IMR-90 (cell line): ENCODE data around the gene CDK2AP2. TPM values are rescaled to one million over a fixed set of nuclear protein-coding genes. Genes with fewer than 3 reads are reported as not detected.

Experiments used
- ATAC-seq: fragments of 200-7000 bp; cut with Tn5 transposase; 2 replicates; pipeline ENCODE4 v1.9.1; 2020; ENCODE audit warnings: low read depth, mild to moderate bottlenecking, moderate library complexity
- BruUV-seq: library from RNA; stranded (reverse); fragments of 400-500 nt; replicated peaks from 2 replicates; lab custom pipeline; 2021; lab: Mats Ljungman, UMichigan
- CTCF ChIA-PET: fragments of 300-600 bp; formaldehyde crosslinking; extraction: SDS; loops from one replicate; lab custom pipeline; 2021; ENCODE audit warnings: antibody characterized with exemption; lab: Yijun Ruan, JAX
- POLR2A ChIA-PET: fragments of 300-600 bp; sonication (Branson Sonifier 250); formaldehyde crosslinking; loops from one replicate; lab custom pipeline; 2022; ENCODE audit warnings: antibody characterized with exemption; ENCODE audit not compliant: unreplicated experiment; lab: Charles Lee
- DNase-seq: peaks from one replicate; pipeline ENCODE4 v3.0.0; 2013
- H2AFZ ChIP-seq: replicated peaks from 2 replicates; pipeline ENCODE3; 2013; ENCODE audit warnings: low read length, mild to moderate bottlenecking; ENCODE audit not compliant: poor library complexity
- H2AK5ac ChIP-seq: 2 replicates; pipeline ENCODE4 v1.6.1; 2013; ENCODE audit warnings: low read depth, low read length, inconsistent platforms
- H2AK9ac ChIP-seq: replicated peaks from 2 replicates; pipeline ENCODE3; 2013; ENCODE audit warnings: mild to moderate bottlenecking, low read depth, low read length, moderate library complexity; ENCODE audit not compliant: poor library complexity
- H2BK120ac ChIP-seq: 2 replicates; pipeline ENCODE4 v1.6.1; 2013; ENCODE audit warnings: low read depth, low read length, inconsistent platforms
- H2BK15ac ChIP-seq: 3 replicates; pipeline ENCODE4 v1.6.1; 2013; ENCODE audit warnings: low read depth, low read length, inconsistent platforms
- H2BK20ac ChIP-seq: 2 replicates; pipeline ENCODE4 v1.6.1; 2013; ENCODE audit warnings: low read depth, mild to moderate bottlenecking, inconsistent platforms, low read length, moderate library complexity
- H2BK5ac ChIP-seq: 2 replicates; pipeline ENCODE4 v1.6.1; 2013; ENCODE audit warnings: mild to moderate bottlenecking, low read depth, low read length, inconsistent platforms; ENCODE audit not compliant: poor library complexity, severe bottlenecking
- H3K14ac ChIP-seq: replicated peaks from 2 replicates; pipeline ENCODE4 v1.6.1; 2013; ENCODE audit warnings: low read depth, low read length, inconsistent platforms
- H3K18ac ChIP-seq: 2 replicates; pipeline ENCODE4 v1.6.1; 2013; ENCODE audit warnings: low read depth, low read length, control low read depth
- H3K23ac ChIP-seq: 2 replicates; pipeline ENCODE4 v1.6.1; 2013; ENCODE audit warnings: low read depth, low read length, inconsistent platforms
- H3K27ac ChIP-seq: 2 replicates; pipeline ENCODE4 v1.5.1; 2013; ENCODE audit warnings: mild to moderate bottlenecking, control low read depth, low read length; ENCODE audit not compliant: insufficient read depth
- H3K27me3 ChIP-seq: 2 replicates; pipeline ENCODE4 v1.6.1; 2013; ENCODE audit warnings: low read length; ENCODE audit not compliant: control insufficient read depth, insufficient read depth
- H3K36me3 ChIP-seq: 2 replicates; pipeline ENCODE4 v1.6.1; 2013; ENCODE audit warnings: low read length, mixed read lengths; ENCODE audit not compliant: control insufficient read depth, insufficient read depth
- H3K4ac ChIP-seq: 2 replicates; pipeline ENCODE4 v1.6.1; 2013; ENCODE audit warnings: low read depth, low read length, inconsistent platforms
- H3K4me1 ChIP-seq: 2 replicates; pipeline ENCODE4 v1.6.1; 2013; ENCODE audit warnings: low read length, mixed read lengths; ENCODE audit not compliant: control insufficient read depth, insufficient read depth
- H3K4me2 ChIP-seq: 2 replicates; pipeline ENCODE4 v1.6.1; 2013; ENCODE audit warnings: low read depth, mild to moderate bottlenecking, control low read depth, low read length, moderate library complexity
- H3K4me3 ChIP-seq: 2 replicates; pipeline ENCODE4 v1.5.1; 2013; ENCODE audit warnings: low read depth, mild to moderate bottlenecking, control low read depth, low read length, moderate library complexity; ENCODE audit not compliant: insufficient read depth
- H3K56ac ChIP-seq: 2 replicates; pipeline ENCODE4 v1.6.1; 2013; ENCODE audit warnings: low read length, inconsistent platforms; ENCODE audit not compliant: insufficient read depth; ENCODE audit errors: extremely low read depth
- H3K79me1 ChIP-seq, 2 experiments: 2 replicates each; pipeline ENCODE4 v1.6.1; 2013; ENCODE audit warnings: low read length in 2 of 2, inconsistent platforms in 1 of 2, low read depth in 1 of 2
- H3K9ac ChIP-seq: 2 replicates; pipeline ENCODE4 v1.6.1; 2013; ENCODE audit warnings: low read depth, low read length, control low read depth
- H3K9me1 ChIP-seq: 2 replicates; pipeline ENCODE4 v1.6.1; 2013; ENCODE audit warnings: low read length, inconsistent platforms; ENCODE audit not compliant: insufficient read depth
- H3K9me3 ChIP-seq: 2 replicates; pipeline ENCODE4 v1.6.1; 2013; ENCODE audit warnings: low read length; ENCODE audit not compliant: control insufficient read depth, insufficient read depth
- H4K20me1 ChIP-seq: 2 replicates; pipeline ENCODE4 v1.6.1; 2013; ENCODE audit warnings: low read length, inconsistent platforms; ENCODE audit not compliant: insufficient read depth
- H4K5ac ChIP-seq: 2 replicates; pipeline ENCODE4 v1.6.1; 2013; ENCODE audit warnings: mild to moderate bottlenecking, low read depth, low read length, control low read depth
- H4K8ac ChIP-seq, 2 experiments: 2 replicates each; pipeline ENCODE4 v1.6.1; 2013; ENCODE audit warnings: low read depth in 2 of 2, low read length in 2 of 2, control low read depth in 1 of 2, inconsistent platforms in 1 of 2
- H4K91ac ChIP-seq: 2 replicates; pipeline ENCODE4 v1.6.1; 2013; ENCODE audit warnings: low read depth, low read length, inconsistent platforms; ENCODE audit not compliant: insufficient read depth
- BHLHE40 ChIP-seq: fragments of 150-350 bp; IDR thresholded peaks from 2 replicates; pipeline ENCODE4 v1.6.1; 2016; ENCODE audit warnings: mild to moderate bottlenecking, low read depth, low read length
- CEBPB ChIP-seq: IDR thresholded peaks from 2 replicates; pipeline ENCODE4 v1.6.1; 2012; ENCODE audit warnings: low read depth, low read length, improper control_type of control experiment
- CTCF ChIP-seq: conservative IDR thresholded peaks from 2 replicates; pipeline ENCODE4 v1.5.1; 2012; ENCODE audit warnings: mild to moderate bottlenecking, low read depth, low read length, improper control_type of control experiment
- ELK1 ChIP-seq: fragments of 150-350 bp; IDR thresholded peaks from 2 replicates; pipeline ENCODE4 v1.6.1; 2016; ENCODE audit warnings: low read depth, mild to moderate bottlenecking, low read length, moderate library complexity, borderline replicate concordance
- FOS ChIP-seq: fragments of 150-350 bp; IDR thresholded peaks from 2 replicates; pipeline ENCODE4 v1.6.1; 2016; ENCODE audit warnings: low read depth, low read length
- MAZ ChIP-seq: IDR thresholded peaks from 2 replicates; pipeline ENCODE4 v1.6.1; 2012; ENCODE audit warnings: low read depth, mild to moderate bottlenecking, low read length, improper control_type of control experiment, moderate library complexity, borderline replicate concordance
- MXI1 ChIP-seq: IDR thresholded peaks from 2 replicates; pipeline ENCODE4 v1.6.1; 2012; ENCODE audit warnings: low read depth, mild to moderate bottlenecking, low read length, moderate library complexity, borderline replicate concordance
- NFE2L2 ChIP-seq: fragments of 150-350 bp; IDR thresholded peaks from 2 replicates; pipeline ENCODE4 v1.6.1; 2016; ENCODE audit warnings: low read depth, mild to moderate bottlenecking, low read length
- POLR2A ChIP-seq: IDR thresholded peaks from 2 replicates; pipeline ENCODE4 v1.6.1; 2012; ENCODE audit warnings: mild to moderate bottlenecking, low read depth, low read length
- RAD21 ChIP-seq: IDR thresholded peaks from 2 replicates; pipeline ENCODE4 v1.6.1; 2012; ENCODE audit warnings: low read length, improper control_type of control experiment
- RFX5 ChIP-seq: IDR thresholded peaks from 2 replicates; pipeline ENCODE4 v1.8.0; 2012; ENCODE audit warnings: low read depth, mild to moderate bottlenecking, low read length, moderate library complexity
- SMC3 ChIP-seq: fragments of 150-350 bp; IDR thresholded peaks from 2 replicates; pipeline ENCODE4 v1.6.1; 2016; ENCODE audit warnings: low read depth, mild to moderate bottlenecking, antibody characterized with exemption, low read length, moderate library complexity
- WGBS, 2 experiments: methylation state at CpG; one replicate each; pipeline versions ENCODE4 v1.1.5 to v1.1.7; 2013; ENCODE audit warnings: missing lambda C conversion rate in 2 of 2; ENCODE audit not compliant: insufficient read length in 1 of 2; ENCODE audit errors: extremely low coverage in 2 of 2; 5-methylcytosine and 5-hydroxymethylcytosine counted together
- dilution Hi-C: fragments of 300-500 bp; cut with HindIII; formaldehyde crosslinking; loops from one replicate; pipeline ENCODE4 v1.14.3; 2018; ENCODE audit warnings: low sequenced_read_pairs; ENCODE audit not compliant: unreplicated experiment
- in situ Hi-C: fragments of 300-500 bp; cut with MboI; formaldehyde crosslinking; loops from 3 replicates; pipeline ENCODE4 v1.14.3; 2019; ENCODE audit warnings: low sequenced_read_pairs, inconsistent platforms, mixed read lengths
- intact Hi-C: fragments of 100-400 bp; cut with micrococcal nuclease; formaldehyde crosslinking; loops from 2 replicates; pipeline ENCODE4 v1.10.0; 2022
- polyA plus RNA-seq, 3 experiments: library from polyadenylated mRNA; depleted of rRNA; stranded (reverse); fragments of >200 nt; gene quantifications; 2 replicates each; pipeline ENCODE4 v1.2.3, GENCODE V29; 2012; ENCODE audit warnings: low replicate concordance in 1 of 3
- total RNA-seq: library from RNA; depleted of rRNA; stranded (reverse); fragments of >200 nt; gene quantifications from 2 replicates; pipeline ENCODE4 v1.2.3, GENCODE V29; 2012
- TF ChIP-seq, protein P1 (sequence below): fragments of 150-350 bp; IDR thresholded peaks from 2 replicates; pipeline ENCODE4 v1.6.1; 2017; ENCODE audit warnings: mild to moderate bottlenecking, antibody characterized with exemption, low read length, low read depth

Gene CDK2AP2
- total and polyA plus RNA-seq, 2 of the 4 experiments (the other 2 are of a cell fraction), result 8.1 to 44.7 TPM

DNA sequence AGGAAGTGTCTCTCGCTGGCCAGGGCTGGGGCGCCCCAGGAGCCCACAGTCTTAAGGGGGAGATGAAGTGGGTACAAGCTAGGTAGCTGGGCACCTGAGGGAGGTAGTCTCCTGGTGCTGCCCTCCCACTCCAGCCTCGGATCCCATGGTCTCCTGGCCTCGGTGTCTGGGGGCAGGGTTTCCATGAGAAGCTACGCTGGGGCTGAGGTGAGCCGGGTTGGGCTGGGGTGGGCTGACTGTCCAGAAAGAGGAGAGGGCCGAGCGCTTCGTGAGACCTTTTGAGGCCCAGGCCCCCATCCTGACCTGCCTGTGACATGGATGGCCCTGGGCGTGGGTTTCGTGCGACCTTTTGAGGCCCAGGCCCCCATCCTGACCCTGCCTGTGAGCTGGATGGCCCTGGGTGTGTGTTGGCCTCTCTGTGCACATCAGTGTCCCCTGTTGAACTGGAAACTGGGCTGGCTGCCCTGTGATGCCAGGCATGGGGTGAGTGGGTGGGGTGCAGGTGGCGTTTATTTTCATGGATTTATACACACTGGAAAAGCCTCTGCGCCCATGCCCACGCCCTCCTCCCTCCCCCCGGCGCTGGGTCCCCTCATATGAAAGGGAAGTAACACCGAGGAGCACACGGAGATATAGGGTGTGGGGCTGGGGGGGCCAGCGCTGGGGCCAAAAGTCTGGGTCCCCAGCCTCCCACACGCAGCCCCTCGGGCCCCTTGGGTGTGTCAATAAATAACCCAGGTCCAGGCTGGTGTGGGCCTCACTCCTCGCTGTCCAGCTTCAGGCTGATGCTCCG lies 16.5 kb downstream of the CDK2AP2 start (continued):
- no peak for TF ChIP-seq BHLHE40

DNA sequence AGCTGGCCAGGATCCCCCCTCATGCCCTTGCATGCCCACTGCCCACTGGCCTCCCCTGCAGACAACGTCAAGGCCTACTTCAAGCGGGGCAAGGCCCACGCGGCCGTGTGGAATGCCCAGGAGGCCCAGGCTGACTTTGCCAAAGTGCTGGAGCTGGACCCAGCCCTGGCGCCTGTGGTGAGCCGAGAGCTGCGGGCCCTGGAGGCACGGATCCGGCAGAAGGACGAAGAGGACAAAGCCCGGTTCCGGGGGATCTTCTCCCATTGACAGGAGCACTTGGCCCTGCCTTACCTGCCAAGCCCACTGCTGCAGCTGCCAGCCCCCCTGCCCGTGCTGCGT lies 17.3 kb downstream of the CDK2AP2 start:
- ATAC-seq (no peak; the same call in 1 of the 2 replicates), DNase-seq (no peak)
- no peak overlapping the region for H3K9ac ChIP-seq
- no peak overlapping the region for H4K91ac ChIP-seq
- no peak overlapping the region for H2BK15ac ChIP-seq
- no peaks in the 10 kb centered on the region for H3K27me3 ChIP-seq
- in situ Hi-C loops, result no loop called here
- no peak overlapping the region for H2AK5ac ChIP-seq
- no peaks in the 10 kb centered on the region for H3K9me3 ChIP-seq
- no peak overlapping the region for H3K4me3 ChIP-seq
- H3K4me1 ChIP-seq, result no peaks in the 10 kb centered on the region
- dilution Hi-C loops, result no loop called here
- no peak overlapping the region for H3K23ac ChIP-seq
- H4K8ac ChIP-seq, result no peak overlapping the region
- H3K27ac ChIP-seq, result no peak overlapping the region
- intact Hi-C loops, result no loop called here
- H2BK120ac ChIP-seq, result no peak overlapping the region
- no peak overlapping the region for H2BK5ac ChIP-seq
- H3K18ac ChIP-seq, result no peak overlapping the region
- H2AK9ac ChIP-seq, result peak overlapping the region; percentile 52
- peaks cover 10% of the 10 kb centered on the region for H3K9me1 ChIP-seq
- no TSS peak for BruUV-seq
- no peaks in the 10 kb centered on the region; the same call in none of the 2 replicates for H4K20me1 ChIP-seq
- H2BK20ac ChIP-seq, result no peak overlapping the region
- no peak overlapping the region for H4K5ac ChIP-seq
- H2AFZ ChIP-seq, result no peak overlapping the region
- WGBS, 2 experiments, result 85% methylated on average over 8 of the region's 15 CpGs; no CpG with 5 or more reads in 1 of the 2 experiments
- no peak overlapping the region for H3K14ac ChIP-seq
- CTCF ChIA-PET, result no interaction called here
- H3K4ac ChIP-seq, result no peak overlapping the region
- POLR2A ChIA-PET, result no interaction called here
- H3K4me2 ChIP-seq, result no peak overlapping the region
- no peak overlapping the region for H3K56ac ChIP-seq
- H3K79me1 ChIP-seq, result peaks cover 4 to 14% of the 10 kb centered on the region in 2 experiments; a peak in 1 of 4 replicates
- H3K36me3 ChIP-seq, result peaks cover 55% of the 10 kb centered on the region
- TF ChIP-seq CTCF (no peak), POLR2A (no peak), RAD21 (no peak), ELK1 (no peak), CEBPB (no peak), BHLHE40 (no peak), MXI1 (no peak), SMC3 (no peak), MAZ (no peak), FOS (no peak), NFE2L2 (no peak), RFX5 (no peak)
- TF ChIP-seq, protein P1, sequence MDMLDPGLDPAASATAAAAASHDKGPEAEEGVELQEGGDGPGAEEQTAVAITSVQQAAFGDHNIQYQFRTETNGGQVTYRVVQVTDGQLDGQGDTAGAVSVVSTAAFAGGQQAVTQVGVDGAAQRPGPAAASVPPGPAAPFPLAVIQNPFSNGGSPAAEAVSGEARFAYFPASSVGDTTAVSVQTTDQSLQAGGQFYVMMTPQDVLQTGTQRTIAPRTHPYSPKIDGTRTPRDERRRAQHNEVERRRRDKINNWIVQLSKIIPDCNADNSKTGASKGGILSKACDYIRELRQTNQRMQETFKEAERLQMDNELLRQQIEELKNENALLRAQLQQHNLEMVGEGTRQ, result no peak
